NT2/D1 (cell line): ENCODE data around the gene TRIM36.

Experiments used
- YY1 ChIP-seq: IDR thresholded peaks from 2 replicates; pipeline ENCODE4 v1.6.1; 2011; ENCODE audit not compliant: insufficient read length, insufficient read depth
- ZNF274 ChIP-seq: IDR thresholded peaks from 2 replicates; pipeline ENCODE4 v1.6.1; 2011; ENCODE audit warnings: mild to moderate bottlenecking, low read depth, low read length

- TF ChIP-seq ZNF274 = no peak
- TF ChIP-seq YY1 = no peak
Observed at GRCh38 chr5:115151208-115151805, 18.4 kb downstream of the TRIM36 start.
